K562 (cell line): Measurements from ENCODE around the gene SCYL1. TPM values are rescaled to one million over a fixed set of nuclear protein-coding genes. Genes with fewer than 3 reads are reported as not detected.
A peak's percentile ranks its signal among the peaks of the same experiment; 100 is the strongest.

Source experiments
- ATF7 ChIP-seq: fragments of 450-650 bp; IDR thresholded peaks from 2 replicates; pipeline ENCODE4 v1.7.1; 2014; ENCODE audit warnings: mild to moderate bottlenecking, moderate library complexity
- BACH1 ChIP-seq: fragments of 200-800 bp; sonication (Bioruptor generic); IDR thresholded peaks from 2 replicates; pipeline ENCODE4 v1.6.1; 2016; ENCODE audit warnings: missing genetic modification characterization, missing compliant biosample characterization
- CXXC5 ChIP-seq: fragments of 250-450 bp; sonication (Bioruptor Pico); IDR thresholded peaks from 2 replicates; pipeline ENCODE4 v1.8.0; 2022; ENCODE audit warnings: inconsistent platforms, mild to moderate bottlenecking, moderate library complexity
- FIP1L1 ChIP-seq: fragments of 200-400 bp; formaldehyde crosslinking; IDR thresholded peaks from 2 replicates; pipeline ENCODE4 v1.6.1; 2018; ENCODE audit warnings: mild to moderate bottlenecking, low read depth, low read length; ENCODE audit not compliant: poor library complexity, severe bottlenecking
- HDAC2 ChIP-seq: fragments of 450-650 bp; IDR thresholded peaks from 2 replicates; pipeline ENCODE4 v1.6.1; 2016; ENCODE audit warnings: mild to moderate bottlenecking
- MEIS2 ChIP-seq: fragments of 450-650 bp; IDR thresholded peaks from 2 replicates; pipeline ENCODE4 v1.6.1; 2014; ENCODE audit warnings: mild to moderate bottlenecking; ENCODE audit not compliant: partially characterized antibody
- TEAD1 ChIP-seq, 2 experiments: fragments of 450-650 bp in 1 of 2; sonication (generic) in 1 of 2; formaldehyde crosslinking; IDR thresholded peaks; 2 replicates each; pipeline versions ENCODE4 v1.4.0 to v1.8.0; 2020 to 2022; ENCODE audit warnings: mild to moderate bottlenecking in 2 of 2, missing genetic modification reagents in 1 of 2
- ZNF75A ChIP-seq: fragments of 450-650 bp; formaldehyde crosslinking; IDR thresholded peaks from 2 replicates; pipeline ENCODE4 v1.4.0; 2020; ENCODE audit warnings: mild to moderate bottlenecking
- polyA plus RNA-seq, 8 experiments: library from polyadenylated mRNA; depleted of rRNA in 4 of 8; stranded (reverse) in 5 of 8; unstranded in 3 of 8; fragments of >200 nt; fragmentation: Nextera tagmentation in 2 of 8; fragmentation: Illumina TruSeq in 1 of 8; extraction: Ambion mirVana in 2 of 8; extraction: Trizol in 1 of 8; gene quantifications; 2 replicates each; pipeline versions ENCODE4 v1.2.1 to v1.2.3, GENCODE V29; 2011 to 2014; ENCODE audit warnings: inconsistent platforms in 1 of 8, missing spikeins in 1 of 8
- total RNA-seq, 7 experiments: library from RNA; depleted of rRNA in 6 of 7; stranded (reverse); fragments of >200 nt in 6 of 7; fragmentation: Illumina TruSeq in 2 of 7; extraction: Trizol in 2 of 7; gene quantifications; 2 replicates each; pipeline versions ENCODE4 v1.2.1 to v1.2.3, GENCODE V29; 2011 to 2021; ENCODE audit warnings: low replicate concordance in 1 of 7
- TF ChIP-seq, protein P1 (sequence below): fragments of 450-650 bp; IDR thresholded peaks from 2 replicates; pipeline ENCODE4 v1.6.1; 2016; ENCODE audit warnings: mild to moderate bottlenecking, moderate library complexity
- TF ChIP-seq, protein P2 (sequence below): fragments of 450-650 bp; formaldehyde crosslinking; IDR thresholded peaks from 2 replicates; pipeline ENCODE4 v1.4.0; 2020; ENCODE audit warnings: mild to moderate bottlenecking, moderate library complexity

The SCYL1 gene
- total and polyA plus RNA-seq, 9 of the 15 experiments (the other 6 are each of a cell fraction or from before 2014, with no cell fraction given), result 1.9 to 145 (median 57.6) TPM

DNA sequence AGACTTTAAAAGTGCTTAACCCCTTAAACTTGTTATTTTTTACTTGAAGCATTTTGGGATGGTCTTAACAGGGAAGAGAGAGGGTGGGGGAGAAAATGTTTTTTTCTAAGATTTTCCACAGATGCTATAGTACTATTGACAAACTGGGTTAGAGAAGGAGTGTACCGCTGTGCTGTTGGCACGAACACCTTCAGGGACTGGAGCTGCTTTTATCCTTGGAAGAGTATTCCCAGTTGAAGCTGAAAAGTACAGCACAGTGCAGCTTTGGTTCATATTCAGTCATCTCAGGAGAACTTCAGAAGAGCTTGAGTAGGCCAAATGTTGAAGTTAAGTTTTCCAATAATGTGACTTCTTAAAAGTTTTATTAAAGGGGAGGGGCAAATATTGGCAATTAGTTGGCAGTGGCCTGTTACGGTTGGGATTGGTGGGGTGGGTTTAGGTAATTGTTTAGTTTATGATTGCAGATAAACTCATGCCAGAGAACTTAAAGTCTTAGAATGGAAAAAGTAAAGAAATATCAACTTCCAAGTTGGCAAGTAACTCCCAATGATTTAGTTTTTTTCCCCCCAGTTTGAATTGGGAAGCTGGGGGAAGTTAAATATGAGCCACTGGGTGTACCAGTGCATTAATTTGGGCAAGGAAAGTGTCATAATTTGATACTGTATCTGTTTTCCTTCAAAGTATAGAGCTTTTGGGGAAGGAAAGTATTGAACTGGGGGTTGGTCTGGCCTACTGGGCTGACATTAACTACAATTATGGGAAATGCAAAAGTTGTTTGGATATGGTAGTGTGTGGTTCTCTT is 23.2 kb upstream of the SCYL1 start (continued):
- TF ChIP-seq ZNF75A (CRISPR knock-in tag), result no peak; the same call in 1 of the 2 replicates
- TF ChIP-seq BACH1 (tag), result no peak
- no peak for TF ChIP-seq HDAC2
- TF ChIP-seq MEIS2, result no peak
- peak; percentile 9 for TF ChIP-seq FIP1L1
- TF ChIP-seq ATF7, result no peak
- TF ChIP-seq TEAD1 (CRISPR knock-in tag; IDR thresholded peaks at IDR 0.05), result peak; percentile 33 to 76; a peak in 2 of 4 replicates
- TF ChIP-seq, protein P1, sequence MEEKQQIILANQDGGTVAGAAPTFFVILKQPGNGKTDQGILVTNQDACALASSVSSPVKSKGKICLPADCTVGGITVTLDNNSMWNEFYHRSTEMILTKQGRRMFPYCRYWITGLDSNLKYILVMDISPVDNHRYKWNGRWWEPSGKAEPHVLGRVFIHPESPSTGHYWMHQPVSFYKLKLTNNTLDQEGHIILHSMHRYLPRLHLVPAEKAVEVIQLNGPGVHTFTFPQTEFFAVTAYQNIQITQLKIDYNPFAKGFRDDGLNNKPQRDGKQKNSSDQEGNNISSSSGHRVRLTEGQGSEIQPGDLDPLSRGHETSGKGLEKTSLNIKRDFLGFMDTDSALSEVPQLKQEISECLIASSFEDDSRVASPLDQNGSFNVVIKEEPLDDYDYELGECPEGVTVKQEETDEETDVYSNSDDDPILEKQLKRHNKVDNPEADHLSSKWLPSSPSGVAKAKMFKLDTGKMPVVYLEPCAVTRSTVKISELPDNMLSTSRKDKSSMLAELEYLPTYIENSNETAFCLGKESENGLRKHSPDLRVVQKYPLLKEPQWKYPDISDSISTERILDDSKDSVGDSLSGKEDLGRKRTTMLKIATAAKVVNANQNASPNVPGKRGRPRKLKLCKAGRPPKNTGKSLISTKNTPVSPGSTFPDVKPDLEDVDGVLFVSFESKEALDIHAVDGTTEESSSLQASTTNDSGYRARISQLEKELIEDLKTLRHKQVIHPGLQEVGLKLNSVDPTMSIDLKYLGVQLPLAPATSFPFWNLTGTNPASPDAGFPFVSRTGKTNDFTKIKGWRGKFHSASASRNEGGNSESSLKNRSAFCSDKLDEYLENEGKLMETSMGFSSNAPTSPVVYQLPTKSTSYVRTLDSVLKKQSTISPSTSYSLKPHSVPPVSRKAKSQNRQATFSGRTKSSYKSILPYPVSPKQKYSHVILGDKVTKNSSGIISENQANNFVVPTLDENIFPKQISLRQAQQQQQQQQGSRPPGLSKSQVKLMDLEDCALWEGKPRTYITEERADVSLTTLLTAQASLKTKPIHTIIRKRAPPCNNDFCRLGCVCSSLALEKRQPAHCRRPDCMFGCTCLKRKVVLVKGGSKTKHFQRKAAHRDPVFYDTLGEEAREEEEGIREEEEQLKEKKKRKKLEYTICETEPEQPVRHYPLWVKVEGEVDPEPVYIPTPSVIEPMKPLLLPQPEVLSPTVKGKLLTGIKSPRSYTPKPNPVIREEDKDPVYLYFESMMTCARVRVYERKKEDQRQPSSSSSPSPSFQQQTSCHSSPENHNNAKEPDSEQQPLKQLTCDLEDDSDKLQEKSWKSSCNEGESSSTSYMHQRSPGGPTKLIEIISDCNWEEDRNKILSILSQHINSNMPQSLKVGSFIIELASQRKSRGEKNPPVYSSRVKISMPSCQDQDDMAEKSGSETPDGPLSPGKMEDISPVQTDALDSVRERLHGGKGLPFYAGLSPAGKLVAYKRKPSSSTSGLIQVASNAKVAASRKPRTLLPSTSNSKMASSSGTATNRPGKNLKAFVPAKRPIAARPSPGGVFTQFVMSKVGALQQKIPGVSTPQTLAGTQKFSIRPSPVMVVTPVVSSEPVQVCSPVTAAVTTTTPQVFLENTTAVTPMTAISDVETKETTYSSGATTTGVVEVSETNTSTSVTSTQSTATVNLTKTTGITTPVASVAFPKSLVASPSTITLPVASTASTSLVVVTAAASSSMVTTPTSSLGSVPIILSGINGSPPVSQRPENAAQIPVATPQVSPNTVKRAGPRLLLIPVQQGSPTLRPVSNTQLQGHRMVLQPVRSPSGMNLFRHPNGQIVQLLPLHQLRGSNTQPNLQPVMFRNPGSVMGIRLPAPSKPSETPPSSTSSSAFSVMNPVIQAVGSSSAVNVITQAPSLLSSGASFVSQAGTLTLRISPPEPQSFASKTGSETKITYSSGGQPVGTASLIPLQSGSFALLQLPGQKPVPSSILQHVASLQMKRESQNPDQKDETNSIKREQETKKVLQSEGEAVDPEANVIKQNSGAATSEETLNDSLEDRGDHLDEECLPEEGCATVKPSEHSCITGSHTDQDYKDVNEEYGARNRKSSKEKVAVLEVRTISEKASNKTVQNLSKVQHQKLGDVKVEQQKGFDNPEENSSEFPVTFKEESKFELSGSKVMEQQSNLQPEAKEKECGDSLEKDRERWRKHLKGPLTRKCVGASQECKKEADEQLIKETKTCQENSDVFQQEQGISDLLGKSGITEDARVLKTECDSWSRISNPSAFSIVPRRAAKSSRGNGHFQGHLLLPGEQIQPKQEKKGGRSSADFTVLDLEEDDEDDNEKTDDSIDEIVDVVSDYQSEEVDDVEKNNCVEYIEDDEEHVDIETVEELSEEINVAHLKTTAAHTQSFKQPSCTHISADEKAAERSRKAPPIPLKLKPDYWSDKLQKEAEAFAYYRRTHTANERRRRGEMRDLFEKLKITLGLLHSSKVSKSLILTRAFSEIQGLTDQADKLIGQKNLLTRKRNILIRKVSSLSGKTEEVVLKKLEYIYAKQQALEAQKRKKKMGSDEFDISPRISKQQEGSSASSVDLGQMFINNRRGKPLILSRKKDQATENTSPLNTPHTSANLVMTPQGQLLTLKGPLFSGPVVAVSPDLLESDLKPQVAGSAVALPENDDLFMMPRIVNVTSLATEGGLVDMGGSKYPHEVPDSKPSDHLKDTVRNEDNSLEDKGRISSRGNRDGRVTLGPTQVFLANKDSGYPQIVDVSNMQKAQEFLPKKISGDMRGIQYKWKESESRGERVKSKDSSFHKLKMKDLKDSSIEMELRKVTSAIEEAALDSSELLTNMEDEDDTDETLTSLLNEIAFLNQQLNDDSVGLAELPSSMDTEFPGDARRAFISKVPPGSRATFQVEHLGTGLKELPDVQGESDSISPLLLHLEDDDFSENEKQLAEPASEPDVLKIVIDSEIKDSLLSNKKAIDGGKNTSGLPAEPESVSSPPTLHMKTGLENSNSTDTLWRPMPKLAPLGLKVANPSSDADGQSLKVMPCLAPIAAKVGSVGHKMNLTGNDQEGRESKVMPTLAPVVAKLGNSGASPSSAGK, result no peak
- TF ChIP-seq, protein P2, sequence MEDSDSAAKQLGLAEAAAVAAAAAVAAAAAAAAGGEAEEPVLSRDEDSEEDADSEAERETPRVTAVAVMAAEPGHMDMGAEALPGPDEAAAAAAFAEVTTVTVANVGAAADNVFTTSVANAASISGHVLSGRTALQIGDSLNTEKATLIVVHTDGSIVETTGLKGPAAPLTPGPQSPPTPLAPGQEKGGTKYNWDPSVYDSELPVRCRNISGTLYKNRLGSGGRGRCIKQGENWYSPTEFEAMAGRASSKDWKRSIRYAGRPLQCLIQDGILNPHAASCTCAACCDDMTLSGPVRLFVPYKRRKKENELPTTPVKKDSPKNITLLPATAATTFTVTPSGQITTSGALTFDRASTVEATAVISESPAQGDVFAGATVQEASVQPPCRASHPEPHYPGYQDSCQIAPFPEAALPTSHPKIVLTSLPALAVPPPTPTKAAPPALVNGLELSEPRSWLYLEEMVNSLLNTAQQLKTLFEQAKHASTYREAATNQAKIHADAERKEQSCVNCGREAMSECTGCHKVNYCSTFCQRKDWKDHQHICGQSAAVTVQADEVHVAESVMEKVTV (CRISPR knock-in tag), result peak; percentile 7; the same call in 1 of the 2 replicates
- no peak for TF ChIP-seq CXXC5 (CRISPR knock-in tag)
